HepG2 (cell line): ENCODE data around the gene SYTL3. TPM values are rescaled to one million over a fixed set of nuclear protein-coding genes. Genes with fewer than 3 reads are reported as not detected.

Experiments
- CSRNP1 ChIP-seq: sonication (generic); formaldehyde crosslinking; IDR thresholded peaks from 2 replicates; pipeline ENCODE4 v1.8.1; 2023; ENCODE audit warnings: mild to moderate bottlenecking, missing genetic modification reagents
- EP300 ChIP-seq, 3 experiments: sonication (generic) in 1 of 3; formaldehyde crosslinking in 1 of 3; IDR thresholded peaks; 2 replicates each; pipeline versions ENCODE4 v1.5.1 to v1.6.1; 2011 to 2020; ENCODE audit warnings: low read depth in 2 of 3, low read length in 2 of 3, borderline replicate concordance in 1 of 3, improper control_type of control experiment in 1 of 3, mild to moderate bottlenecking in 1 of 3, missing genetic modification reagents in 1 of 3, moderate library complexity in 1 of 3
- FOXK1 ChIP-seq: sonication (generic); formaldehyde crosslinking; IDR thresholded peaks from 2 replicates; pipeline ENCODE4 v1.4.0; 2020; ENCODE audit warnings: low read depth, missing genetic modification reagents, borderline replicate concordance
- HES4 ChIP-seq: sonication (generic); formaldehyde crosslinking; IDR thresholded peaks from 2 replicates; pipeline ENCODE4 v1.9.0; 2021; ENCODE audit warnings: mild to moderate bottlenecking, missing genetic modification reagents, borderline replicate concordance
- HMG20B ChIP-seq: conservative IDR thresholded peaks from 2 replicates; pipeline ENCODE4 v1.6.1; 2016; ENCODE audit warnings: missing genetic modification reagents, missing compliant biosample characterization
- IRF2 ChIP-seq: IDR thresholded peaks from 2 replicates; pipeline ENCODE4 v1.6.1; 2018; ENCODE audit warnings: missing genetic modification reagents, missing compliant biosample characterization
- KAT7 ChIP-seq: IDR thresholded peaks from 2 replicates; pipeline ENCODE4 v1.6.1; 2018; ENCODE audit warnings: borderline replicate concordance, missing compliant biosample characterization
- MAF1 ChIP-seq: sonication (generic); formaldehyde crosslinking; IDR thresholded peaks from 2 replicates; pipeline ENCODE4 v1.5.0; 2020; ENCODE audit warnings: missing genetic modification reagents, borderline replicate concordance
- MED8 ChIP-seq: sonication (generic); formaldehyde crosslinking; IDR thresholded peaks from 2 replicates; pipeline ENCODE4 v1.8.1; 2023; ENCODE audit warnings: mild to moderate bottlenecking, missing genetic modification reagents; ENCODE audit not compliant: insufficient replicate concordance
- MTF2 ChIP-seq: sonication (generic); formaldehyde crosslinking; IDR thresholded peaks from 2 replicates; pipeline ENCODE4 v1.5.0; 2020; ENCODE audit warnings: missing genetic modification reagents, borderline replicate concordance
- NCOA1 ChIP-seq: sonication (generic); formaldehyde crosslinking; IDR thresholded peaks from 2 replicates; pipeline ENCODE4 v1.9.0; 2021; ENCODE audit warnings: missing genetic modification reagents
- NCOA2 ChIP-seq: sonication (generic); formaldehyde crosslinking; IDR thresholded peaks from 2 replicates; pipeline ENCODE4 v1.8.0; 2022; ENCODE audit warnings: inconsistent platforms
- PITX1 ChIP-seq: sonication (generic); formaldehyde crosslinking; IDR thresholded peaks from 2 replicates; pipeline ENCODE4 v1.5.1; 2020; ENCODE audit warnings: mild to moderate bottlenecking, missing genetic modification reagents
- RARA ChIP-seq: IDR thresholded peaks from 2 replicates; pipeline ENCODE4 v1.6.1; 2016; ENCODE audit warnings: missing genetic modification reagents, missing compliant biosample characterization
- RNF2 ChIP-seq: fragments of 450-650 bp; conservative IDR thresholded peaks from 2 replicates; pipeline ENCODE4 v1.6.1; 2016; ENCODE audit warnings: low read depth
- SP5 ChIP-seq: IDR thresholded peaks from 2 replicates; pipeline ENCODE4 v1.6.1; 2016; ENCODE audit warnings: low read depth, borderline replicate concordance
- TARDBP ChIP-seq: sonication (generic); formaldehyde crosslinking; IDR thresholded peaks from 2 replicates; pipeline ENCODE4 v1.8.0; 2022; ENCODE audit warnings: mild to moderate bottlenecking, missing genetic modification reagents
- U2AF1 ChIP-seq: fragments of 200-400 bp; formaldehyde crosslinking; optimal IDR thresholded peaks from 2 replicates; pipeline ENCODE3; 2017; ENCODE audit warnings: mild to moderate bottlenecking, low read depth, low read length
- UBTF ChIP-seq: sonication (generic); formaldehyde crosslinking; IDR thresholded peaks from 2 replicates; pipeline ENCODE4 v1.4.0; 2020; ENCODE audit warnings: mild to moderate bottlenecking, missing genetic modification reagents
- ZNF10 ChIP-seq: sonication (generic); formaldehyde crosslinking; IDR thresholded peaks from 2 replicates; pipeline ENCODE4 v1.4.0; 2020; ENCODE audit warnings: mild to moderate bottlenecking, low read depth, missing genetic modification reagents, borderline replicate concordance
- ZNF232 ChIP-seq: sonication (generic); formaldehyde crosslinking; IDR thresholded peaks from 2 replicates; pipeline ENCODE4 v1.4.0; 2020; ENCODE audit warnings: missing genetic modification reagents, borderline replicate concordance
- ZNF354B ChIP-seq: sonication (generic); formaldehyde crosslinking; IDR thresholded peaks from 2 replicates; pipeline ENCODE4 v1.8.0; 2022; ENCODE audit warnings: mild to moderate bottlenecking, missing genetic modification reagents
- ZNF510 ChIP-seq: sonication (generic); formaldehyde crosslinking; IDR thresholded peaks from 2 replicates; pipeline ENCODE4 v1.4.0; 2020; ENCODE audit warnings: low read depth, mild to moderate bottlenecking, missing genetic modification reagents
- ZNF839 ChIP-seq: sonication (generic); formaldehyde crosslinking; IDR thresholded peaks from 2 replicates; pipeline ENCODE4 v1.4.0; 2020; ENCODE audit warnings: missing genetic modification reagents, mild to moderate bottlenecking, borderline replicate concordance
- ZZZ3 ChIP-seq: sonication (generic); formaldehyde crosslinking; IDR thresholded peaks from 2 replicates; pipeline ENCODE4 v1.4.0; 2020; ENCODE audit warnings: missing genetic modification reagents, mild to moderate bottlenecking, borderline replicate concordance
- polyA plus RNA-seq, 8 experiments: library from polyadenylated mRNA; depleted of rRNA in 3 of 8; stranded (reverse) in 7 of 8; unstranded in 1 of 8; fragments of >200 nt; fragmentation: Illumina TruSeq in 4 of 8; extraction: Trizol in 4 of 8; gene quantifications; 2 replicates each; pipeline versions ENCODE4 v1.2.1 to v1.2.3, GENCODE V29; 2011 to 2016; ENCODE audit warnings: low read depth in 4 of 8, missing spikeins in 1 of 8, mixed read lengths in 1 of 8; ENCODE audit not compliant: insufficient read depth in 1 of 8
- total RNA-seq, 5 experiments: library from RNA; depleted of rRNA; stranded (reverse); fragments of >200 nt; fragmentation: Illumina TruSeq; extraction: Trizol; gene quantifications; 2 replicates each; pipeline ENCODE4 v1.2.3, GENCODE V29; 2016; ENCODE audit warnings: low read depth in 1 of 5

The SYTL3 gene
- total and polyA plus RNA-seq, 2 of the 13 experiments (the other 11 are each of a cell fraction or from before 2014, with no cell fraction given): 0.11 to 0.28 TPM

- peak; percentile 74 for TF ChIP-seq MED8
- peak; percentile 78; the same call in 1 of the 2 replicates for TF ChIP-seq NCOA1 (CRISPR knock-in tag)
- peak; percentile 85; the same call in 1 of the 2 replicates for TF ChIP-seq ZNF232 (CRISPR knock-in tag)
- TF ChIP-seq ZNF10 (CRISPR knock-in tag): no peak
- TF ChIP-seq IRF2 (CRISPR knock-in tag): peak; percentile 16; the same call in 1 of the 2 replicates
- 0 out of 2 replicates have a peak, but pooled peaks have one; percentile 65 for TF ChIP-seq MAF1 (CRISPR knock-in tag)
- no peak; the same call in 1 of the 2 replicates for TF ChIP-seq ZNF354B (CRISPR knock-in tag)
- peak; percentile 54; the same call in 1 of the 2 replicates for TF ChIP-seq TARDBP (CRISPR knock-in tag)
- no peak; the same call in 1 of the 2 replicates for TF ChIP-seq HMG20B
- 0 out of 2 replicates have a peak, but pooled peaks have one; percentile 60 for TF ChIP-seq ZNF510 (CRISPR knock-in tag)
- TF ChIP-seq ZZZ3 (CRISPR knock-in tag): 0 out of 2 replicates have a peak, but pooled peaks have one; percentile 24
- TF ChIP-seq RNF2: peak; percentile 64
- peak; percentile 83 for TF ChIP-seq SP5
- TF ChIP-seq U2AF1: no peak
- TF ChIP-seq NCOA2 (CRISPR knock-in tag): peak; percentile 18
- peak; percentile 39 for TF ChIP-seq PITX1 (CRISPR knock-in tag)
- TF ChIP-seq UBTF: peak; percentile 99
- TF ChIP-seq RARA (CRISPR knock-in tag): peak; percentile 90
- peak; percentile 51; the same call in 1 of the 2 replicates for TF ChIP-seq ZNF839 (CRISPR knock-in tag)
- TF ChIP-seq MTF2: peak; percentile 92
- TF ChIP-seq FOXK1: peak; percentile 80; the same call in 1 of the 2 replicates
- TF ChIP-seq EP300 (IDR thresholded peaks at IDR 0.05; ENCODE audit: low read depth in 2 of 2, low read length in 2 of 2): peak in 1 of 2 experiments; percentile 40; a peak in 1 of 4 replicates
- 0 out of 2 replicates have a peak, but pooled peaks have one; percentile 14 for TF ChIP-seq EP300 (CRISPR knock-in tag; IDR thresholded peaks at IDR 0.05; ENCODE audit: borderline replicate concordance)
- peak; percentile 96 for TF ChIP-seq CSRNP1
- peak; percentile 86 for TF ChIP-seq HES4 (CRISPR knock-in tag)
- TF ChIP-seq KAT7 (CRISPR knock-in tag): peak; percentile 99; the same call in 1 of the 2 replicates
Measured at GRCh38 chr6:158644231-158645063, 5.4 kb upstream of the SYTL3 start, which contains the start of gene DYNLT1 (continued).
